Hematopoietic multipotent progenitor cell treated with erythropoietin and hydrocortisone succinate and interleukin-3 and kit ligand, for 4 days (in vitro differentiated cells): Measurements from ENCODE around the gene GABRD.

Experiments
- DNase-seq: peaks from one replicate; pipeline ENCODE4 v3.0.0-alpha.2; 2015

The GABRD gene

GRCh38 chr1:2042830-2043773 is 24.0 kb downstream of the GABRD start:
- DNase-seq: no peak

GRCh38 chr1:2043886-2044285 is 24.7 kb downstream of the GABRD start:
- DNase-seq: no peak

- peak; percentile 76 for DNase-seq
These were observed 25.6 kb downstream of the GABRD start for GRCh38 chr1:2044510-2045319.

- DNase-seq: no peak
These were observed 26.5 kb downstream of the GABRD start for GRCh38 chr1:2045468-2046173.

GRCh38 chr1:2046174-2046917 is 27.2 kb downstream of the GABRD start:
- peak; percentile 56 for DNase-seq

- no peak for DNase-seq
These were observed 28.0 kb downstream of the GABRD start for GRCh38 chr1:2046953-2047748.

GRCh38 chr1:2047749-2048729 is 28.9 kb downstream of the GABRD start:
- no peak for DNase-seq

GRCh38 chr1:2049225-2049717 is 30.1 kb downstream of the GABRD start:
- DNase-seq: no peak

GRCh38 chr1:2049718-2050431 is 30.7 kb downstream of the GABRD start, which contains the start of gene PRKCZ:
PRKCZ (plus strand) TSS chr1:2050411; CDS start chr1:2050631, 220 bp downstream.
- DNase-seq: peak; percentile 77

- peak; percentile 32 for DNase-seq
These were observed 31.3 kb downstream of the GABRD start for GRCh38 chr1:2050461-2050792.

GRCh38 chr1:2050793-2051682 is 31.9 kb downstream of the GABRD start:
- DNase-seq: no peak

- no peak for DNase-seq
These were observed 33.0 kb downstream of the GABRD start for GRCh38 chr1:2052054-2052679.

- no peak for DNase-seq
These were observed 33.6 kb downstream of the GABRD start for GRCh38 chr1:2052756-2053155.

GRCh38 chr1:2053217-2053616 is 34.1 kb downstream of the GABRD start:
- DNase-seq: no peak

- no peak for DNase-seq
These were observed 34.7 kb downstream of the GABRD start for GRCh38 chr1:2053784-2054376.

GRCh38 chr1:2054560-2054959 is 35.4 kb downstream of the GABRD start:
- no peak for DNase-seq

- DNase-seq: no peak
These were observed 36.9 kb downstream of the GABRD start for GRCh38 chr1:2055911-2056575.
